Stimulated activated naive CD4-positive, alpha-beta T cell (primary cell): ENCODE results near the gene CAPZA1.
"Not testable (repeated sequence)": the region's sequence is repeated elsewhere in the genome, so short reads cannot be mapped to it uniquely, and the experiment has no call there.

ENCODE experiments used
- DNase-seq, 6 experiments: peaks; one replicate each; lab custom pipeline; 2025; lab: John Stamatoyannopoulos, UW

CAPZA1 gene

DNA sequence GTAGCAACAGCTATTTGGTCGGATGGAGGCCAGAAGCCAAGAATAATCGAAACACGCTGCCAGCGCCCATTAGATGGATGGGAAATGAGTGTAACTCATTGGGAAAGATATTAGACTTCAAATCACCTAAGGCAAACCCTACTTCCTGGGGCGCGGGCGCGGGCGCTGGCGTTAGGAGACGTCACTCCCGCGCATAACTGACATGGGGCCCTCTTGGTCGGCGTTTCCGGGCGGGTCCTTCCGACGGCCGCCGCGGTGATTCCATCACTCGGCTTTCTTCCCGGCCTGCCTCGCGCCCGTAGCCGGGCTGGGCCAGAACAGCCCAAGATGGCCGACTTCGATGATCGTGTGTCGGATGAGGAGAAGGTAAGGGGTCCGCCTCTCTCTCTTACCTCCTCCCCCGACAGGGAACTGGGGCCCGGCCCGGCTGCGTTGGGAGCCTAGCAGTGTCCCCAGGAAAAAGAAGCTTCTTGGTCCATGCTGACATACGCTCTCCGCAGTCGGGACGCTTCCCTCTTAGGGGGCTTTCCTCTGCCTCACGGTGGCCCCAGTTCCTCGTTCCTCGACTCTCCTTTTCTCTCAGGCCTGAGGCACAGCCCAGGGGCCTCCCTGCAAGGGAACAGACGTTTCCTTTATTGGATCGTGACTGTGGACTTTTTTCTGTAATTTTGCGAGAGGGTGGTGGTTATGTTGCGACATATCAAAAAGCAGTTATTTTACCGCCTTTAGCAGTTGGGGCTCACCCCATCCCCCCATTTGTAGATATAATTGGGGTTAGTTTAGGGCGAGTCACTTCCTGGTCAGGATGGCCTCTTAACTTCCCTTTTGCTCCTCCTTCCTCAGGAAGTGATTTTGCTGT lies at the start of gene CAPZA1:
TSS of gene CAPZA1 (plus strand) at position 315 of the 859 bp plus-strand sequence. CDS start at position 328, 13 bp downstream.
- peak; percentile 79 to 92 (median 88) for DNase-seq

DNA sequence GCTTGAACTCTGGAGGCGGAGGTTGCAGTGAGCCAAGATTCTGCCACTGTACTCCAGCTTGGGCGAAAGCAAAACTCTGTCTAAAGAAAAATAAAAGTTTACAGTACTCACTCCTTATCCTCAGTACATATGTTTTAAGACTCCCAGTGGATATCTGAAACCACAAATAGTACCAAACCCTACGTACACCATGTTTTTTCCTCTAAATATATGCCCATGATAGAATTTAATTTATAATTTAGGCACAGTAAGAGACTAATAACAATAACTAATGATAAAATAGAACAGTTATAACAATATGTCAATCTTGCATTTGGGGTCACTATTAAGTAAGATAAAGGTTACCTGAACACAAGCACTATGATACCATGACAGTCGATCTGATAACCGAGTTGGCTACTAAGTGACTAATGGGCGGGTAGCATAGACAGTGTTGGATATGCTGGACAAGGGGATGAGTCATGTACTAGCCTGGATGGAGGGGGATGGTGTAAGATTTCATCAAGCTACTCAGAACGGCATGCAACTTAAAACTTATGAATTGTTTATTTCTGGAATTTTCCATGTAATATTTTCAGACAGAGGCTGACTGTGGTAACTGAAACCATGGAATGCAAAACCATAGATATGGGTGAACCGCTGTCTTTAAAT lies 44.4 kb upstream of the CAPZA1 start:
- no peak for DNase-seq

DNA sequence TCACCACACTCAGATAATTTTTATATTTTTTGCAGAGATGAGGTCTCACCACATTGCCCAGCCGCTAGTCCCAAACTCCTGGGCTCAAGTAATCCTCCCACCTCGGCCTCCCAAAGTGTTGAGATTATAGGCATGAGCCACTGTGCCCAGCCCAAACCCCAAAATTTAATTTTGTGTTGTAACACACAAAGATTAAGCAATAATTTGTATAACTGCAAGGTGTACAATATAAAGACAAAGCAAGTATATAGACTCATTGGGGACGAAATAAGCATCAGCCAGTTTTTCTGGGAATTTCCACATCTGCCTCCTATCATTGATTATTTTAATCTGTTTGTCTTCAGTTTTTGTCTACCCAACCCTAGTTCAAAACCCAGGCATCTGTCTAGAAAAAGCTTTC lies 43.4 kb upstream of the CAPZA1 start:
- DNase-seq, result no peak

DNA sequence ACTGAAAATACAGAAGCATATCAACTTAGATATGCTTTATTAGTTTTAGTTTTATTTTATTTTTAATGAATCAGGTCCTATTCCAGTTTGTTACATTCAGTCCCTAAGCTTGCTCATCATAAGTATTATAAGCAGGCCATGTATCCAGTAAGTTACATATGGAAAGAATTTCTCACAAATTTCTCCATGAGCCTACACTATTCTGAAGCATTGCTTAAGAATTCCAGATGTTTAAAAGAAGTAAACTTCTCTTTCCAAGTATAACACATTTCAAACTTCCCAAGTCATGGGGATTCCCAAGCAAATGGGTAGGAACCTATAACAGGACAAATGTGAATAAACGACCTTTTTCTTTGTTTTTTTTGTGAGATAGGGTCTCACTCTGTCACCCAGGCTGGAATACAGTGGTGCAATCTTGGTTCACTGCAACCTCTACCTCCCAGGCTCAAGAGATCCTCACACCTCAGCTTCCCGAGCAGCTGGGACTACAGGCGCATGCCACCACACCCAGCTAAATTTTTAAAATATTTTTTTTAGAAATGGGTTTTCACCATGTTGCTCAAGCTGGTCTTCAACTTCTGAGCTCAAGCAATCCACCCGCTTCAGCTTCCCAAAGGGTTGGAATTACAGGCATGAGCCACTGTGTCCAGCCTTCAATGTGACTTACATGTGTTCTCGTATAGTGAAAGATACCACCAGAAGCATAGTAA lies 39.7 kb upstream of the CAPZA1 start:
- DNase-seq, result no peak

DNA sequence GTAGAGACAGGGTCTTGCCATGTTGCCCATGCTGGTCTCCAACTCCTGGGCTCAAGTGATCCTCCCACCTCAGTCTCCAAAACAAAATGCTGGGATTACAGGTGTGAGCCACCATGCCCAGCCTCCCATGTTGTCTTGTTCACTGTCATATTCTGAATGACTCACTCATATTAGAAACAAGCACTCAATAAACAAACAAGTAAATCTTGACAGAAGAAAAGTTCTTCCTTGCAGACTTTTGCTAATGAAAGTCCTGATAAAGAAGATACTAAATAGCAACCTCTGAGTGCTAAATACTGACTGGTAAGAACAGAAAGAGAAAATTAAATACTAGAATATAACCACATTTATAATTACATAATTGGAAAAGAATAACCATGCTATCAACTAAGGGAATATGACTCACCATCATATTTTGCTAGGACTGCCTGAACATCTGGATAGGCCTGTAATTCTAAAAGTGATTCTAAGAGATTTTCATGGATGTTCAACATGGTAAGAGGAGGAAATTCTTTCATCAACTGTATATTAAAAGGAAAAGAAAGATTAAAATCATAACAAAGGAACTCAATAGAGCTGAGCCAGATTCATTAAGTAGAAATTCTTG lies 37.9 kb upstream of the CAPZA1 start:
- DNase-seq, result no peak

DNA sequence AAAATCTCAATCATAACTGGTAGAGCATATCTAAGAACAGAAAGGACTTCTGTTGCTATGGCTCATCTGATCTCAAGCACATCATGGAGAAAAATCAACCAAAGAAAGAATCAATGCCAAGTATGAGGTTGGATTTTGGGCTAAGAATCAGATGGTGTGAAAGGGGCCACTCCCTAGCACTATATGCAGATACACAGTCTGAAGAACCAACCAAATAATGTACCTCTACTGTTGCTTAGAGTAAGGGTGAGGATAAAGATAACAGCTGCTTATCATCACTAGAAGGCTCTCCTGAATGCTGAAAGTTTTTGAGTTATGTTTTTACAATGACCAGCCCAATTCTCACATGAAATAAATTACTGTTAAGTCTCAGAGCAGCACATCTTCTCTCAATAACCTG lies 36.3 kb upstream of the CAPZA1 start:
- DNase-seq, result no peak

DNA sequence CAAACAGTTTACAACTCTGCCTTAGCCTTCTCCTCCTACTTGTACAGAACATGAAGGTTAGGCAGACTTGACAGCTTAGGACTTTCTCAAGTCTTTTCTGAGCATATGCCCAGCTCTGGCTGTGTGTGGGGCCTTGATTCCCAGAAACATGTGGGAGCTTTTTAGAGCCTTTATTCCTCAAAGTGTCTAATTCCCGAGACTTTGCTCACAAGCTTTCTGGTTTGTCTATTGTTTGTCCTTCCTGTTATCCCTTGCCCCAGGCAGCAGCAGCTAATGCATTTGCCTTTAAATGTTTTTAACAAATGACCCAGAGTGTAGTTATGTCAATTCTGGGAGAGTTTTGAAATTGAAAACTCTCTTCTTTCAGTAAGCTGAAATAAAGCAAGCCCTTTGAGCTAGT lies 29.9 kb upstream of the CAPZA1 start:
- no peak for DNase-seq

DNA sequence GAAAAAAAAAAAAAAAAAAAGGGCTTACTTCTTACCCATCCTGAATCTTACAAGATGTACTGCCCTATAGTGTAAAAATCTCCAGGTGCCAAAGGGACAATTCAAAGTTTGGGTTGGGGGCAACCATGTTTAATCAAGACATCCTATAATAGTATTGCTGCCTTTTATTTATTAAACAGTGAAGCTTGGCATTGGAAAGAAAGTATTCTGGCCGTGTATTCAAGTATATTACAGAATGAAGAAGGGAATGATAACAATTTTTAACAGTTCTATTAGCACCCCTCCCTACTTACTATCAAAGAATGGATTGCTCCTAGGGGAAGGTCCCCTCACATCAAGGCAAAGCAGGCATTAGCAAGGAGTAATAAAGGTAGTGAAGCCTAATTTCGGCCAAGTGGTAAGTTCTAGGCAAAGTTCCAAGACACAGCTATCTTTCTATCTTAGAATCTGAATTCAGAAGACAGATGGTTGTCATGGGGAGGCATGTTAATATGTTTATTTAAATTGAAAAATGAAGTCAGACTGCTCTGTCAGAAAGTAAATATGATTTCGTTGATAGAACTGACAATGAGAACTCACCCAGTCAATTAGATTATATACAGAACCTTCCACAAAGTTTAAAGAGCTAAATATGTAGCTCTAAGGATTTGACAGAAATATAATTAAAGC lies 25.3 kb upstream of the CAPZA1 start:
- DNase-seq, result no peak

DNA sequence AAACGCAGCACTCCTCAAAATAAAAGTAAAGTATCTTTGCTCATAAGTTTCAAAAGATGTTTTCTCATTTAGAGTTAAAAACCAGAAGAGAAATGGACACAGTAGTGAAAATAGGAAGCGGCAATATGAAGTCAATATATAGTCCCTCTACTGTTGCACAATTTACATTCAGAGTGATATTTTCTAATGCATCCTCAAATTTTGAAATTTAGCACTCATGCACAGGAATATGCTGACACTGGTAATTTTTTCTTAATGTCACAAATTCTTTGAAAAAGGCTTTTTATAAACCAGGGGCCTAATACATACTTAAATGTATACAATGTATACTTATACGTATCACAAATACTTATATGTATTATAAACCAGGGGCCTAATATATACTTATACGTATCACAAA lies 20.2 kb upstream of the CAPZA1 start:
- DNase-seq, result no peak

DNA sequence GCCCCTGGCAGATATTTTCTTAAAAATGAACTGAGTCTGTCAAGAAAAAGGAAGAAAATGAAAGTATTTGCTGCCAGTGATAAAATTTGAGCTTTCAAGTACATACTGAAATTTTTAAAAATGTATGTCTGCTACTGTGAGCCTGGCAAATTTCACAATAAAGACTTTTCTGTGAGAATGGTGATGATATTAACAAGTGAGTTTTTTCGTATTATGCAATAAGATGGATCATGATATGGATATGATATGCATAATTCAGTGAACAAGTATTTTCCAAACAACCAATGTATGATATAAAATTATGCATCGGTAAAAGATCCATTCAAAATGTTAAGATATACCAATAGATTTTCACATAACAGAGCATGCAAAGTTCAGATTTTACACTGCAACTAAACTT lies 16.6 kb upstream of the CAPZA1 start:
- no peak for DNase-seq

DNA sequence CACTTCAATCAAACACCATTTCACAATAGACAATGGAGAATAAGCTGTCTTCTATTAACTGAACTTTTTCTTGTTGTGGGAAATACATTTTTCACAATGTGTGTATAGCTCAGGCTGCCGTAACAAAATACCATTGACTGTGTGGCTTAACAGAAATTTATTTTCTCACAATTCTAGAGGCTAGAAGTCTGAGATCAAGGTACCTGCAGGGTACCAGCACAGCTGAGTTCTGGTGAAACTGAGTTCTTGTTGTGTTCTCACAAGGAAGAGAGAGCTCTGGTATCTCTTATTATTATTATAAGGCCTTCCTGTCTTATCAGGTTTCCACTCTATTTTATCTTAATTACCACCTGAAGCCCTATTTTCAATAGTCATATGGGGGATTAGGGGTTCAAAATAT lies 16.1 kb upstream of the CAPZA1 start:
- DNase-seq, result no peak

DNA sequence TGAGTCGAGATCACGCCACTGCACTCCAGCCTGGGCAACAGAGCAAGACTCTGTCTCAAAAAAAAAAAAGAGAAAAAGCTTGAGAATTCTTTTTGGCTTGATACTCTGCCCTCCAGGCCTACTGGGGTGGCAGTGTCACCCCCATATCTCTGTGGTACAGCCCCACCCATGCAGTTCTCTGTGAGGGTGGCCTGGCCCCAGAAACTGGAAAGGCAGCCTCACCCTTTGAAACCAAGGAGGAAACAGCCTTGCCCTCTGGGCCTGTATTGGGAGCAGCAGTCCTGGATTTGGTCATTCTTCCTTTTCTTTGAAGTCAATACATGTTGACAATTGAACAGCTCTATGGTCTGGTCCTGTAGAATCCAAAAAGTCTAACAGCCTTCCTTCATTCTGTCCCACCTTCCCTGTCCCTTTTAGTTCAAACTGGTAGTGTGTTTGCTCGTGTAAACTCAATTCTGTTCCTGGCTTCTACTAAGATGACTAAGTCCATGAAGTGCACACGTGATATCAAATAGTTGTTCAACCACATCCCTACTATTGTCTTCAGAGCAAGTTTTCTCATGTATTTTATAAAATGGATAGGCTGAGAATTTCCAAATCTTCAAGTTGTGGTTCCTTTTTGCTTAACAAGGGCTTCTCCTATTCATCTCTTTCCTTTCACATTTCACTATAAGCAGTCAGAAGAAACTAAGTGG lies 13.9 kb upstream of the CAPZA1 start:
- no peak for DNase-seq

DNA sequence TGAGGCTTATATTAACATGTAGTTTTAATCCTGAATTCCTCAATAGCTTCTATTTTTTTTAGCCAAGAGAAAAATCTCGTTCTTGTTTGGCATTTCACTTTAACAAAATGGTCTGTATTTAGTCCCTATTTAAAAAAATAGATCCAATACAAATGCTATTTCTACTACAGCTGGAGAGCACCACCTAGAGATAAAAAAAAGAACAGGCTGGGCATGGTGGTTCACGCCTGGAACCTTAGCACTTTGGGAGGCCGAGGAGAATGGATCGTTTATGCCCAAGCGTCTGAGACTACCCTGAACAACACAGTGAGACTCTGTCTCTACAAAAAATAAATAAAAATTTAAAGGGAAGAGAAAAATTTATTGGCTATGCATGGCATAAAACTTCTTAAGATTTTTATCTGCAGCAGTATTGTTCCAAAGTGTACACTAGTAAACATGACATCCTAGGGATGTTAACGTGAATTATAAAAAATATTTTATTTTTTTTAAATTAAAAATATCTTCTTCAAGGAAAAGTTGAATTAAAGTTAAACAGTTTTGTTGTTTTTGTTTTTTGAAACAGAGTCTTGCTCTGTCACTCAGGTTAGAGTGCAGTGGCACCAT lies 5.1 kb upstream of the CAPZA1 start:
- DNase-seq, result peak in 3 of 6 experiments; percentile 5 to 38 (median 19)

DNA sequence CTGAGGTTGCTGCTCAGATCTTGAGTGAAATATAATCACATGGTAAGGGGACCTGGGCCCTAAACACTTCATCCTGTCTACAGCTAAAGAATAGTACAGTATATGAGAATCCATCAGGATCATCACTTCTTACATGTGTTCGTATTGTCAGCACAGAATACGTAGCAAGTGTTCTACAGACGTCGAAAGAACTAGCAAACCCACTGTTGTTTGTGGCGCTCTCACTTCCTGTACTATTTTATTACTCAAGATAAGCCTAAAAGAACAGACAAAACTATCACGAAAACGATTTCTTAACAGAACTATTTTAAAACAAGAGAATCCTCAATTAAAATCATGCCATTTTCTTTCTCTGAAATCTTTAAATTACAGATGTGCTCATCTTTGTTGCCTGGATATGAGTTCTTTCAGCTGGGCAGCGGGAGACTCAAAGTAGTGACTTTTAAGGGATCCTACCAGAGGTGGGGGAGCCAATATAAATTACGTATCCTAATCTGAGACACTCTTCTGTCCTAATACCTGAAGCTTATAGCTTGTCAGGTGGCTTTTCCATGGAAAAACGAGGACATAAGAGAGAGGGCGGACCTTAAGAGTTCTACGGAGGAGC lies 1.4 kb upstream of the CAPZA1 start:
- DNase-seq, result peak in 5 of 6 experiments; percentile 22 to 92 (median 82)

DNA sequence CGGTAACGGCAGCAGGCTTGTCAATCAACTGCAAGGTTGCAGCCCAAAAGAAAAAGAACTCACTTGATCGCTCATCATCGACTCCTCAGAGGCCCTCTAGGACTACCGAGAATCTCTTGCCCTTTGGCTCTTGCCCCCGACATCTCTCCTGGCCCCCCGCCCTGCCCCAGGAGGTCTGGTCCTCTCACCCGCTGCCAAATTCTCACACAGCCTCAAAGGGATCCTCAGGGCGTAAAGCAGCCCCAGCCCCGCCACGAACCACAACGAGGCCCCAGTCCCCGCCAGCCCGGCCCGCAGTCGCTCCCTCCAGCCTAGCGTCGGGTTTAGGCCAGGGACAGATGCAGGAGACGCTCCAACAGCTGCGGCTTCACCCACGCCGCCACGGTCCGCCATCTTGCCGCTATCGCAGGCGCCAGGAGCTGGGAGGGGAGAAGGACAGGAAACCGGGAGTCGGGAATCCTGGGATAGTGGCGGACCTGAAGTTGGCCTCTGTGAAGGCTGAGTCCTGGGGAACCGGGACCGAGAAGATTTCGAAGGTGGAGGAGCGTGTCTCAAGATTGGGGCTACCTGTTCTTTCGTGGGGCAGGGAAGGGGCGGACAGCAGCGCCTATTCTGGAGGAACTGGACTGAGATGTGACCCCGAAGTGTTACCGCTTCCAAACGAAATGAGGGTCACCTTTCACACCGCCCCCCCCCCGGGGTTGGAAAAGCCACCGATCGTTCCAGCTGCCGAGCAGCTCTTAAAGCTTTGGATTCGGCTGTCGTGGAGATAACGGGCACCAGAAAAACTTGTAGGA lies 713 bp upstream of the CAPZA1 start, which contains the start of gene ST7L:
TSS of gene ST7L (minus strand) at position 421 of the 797 bp plus-strand sequence. CDS start at position 393, 28 bp downstream.
- peak; percentile 23 to 92 (median 62) for DNase-seq

DNA sequence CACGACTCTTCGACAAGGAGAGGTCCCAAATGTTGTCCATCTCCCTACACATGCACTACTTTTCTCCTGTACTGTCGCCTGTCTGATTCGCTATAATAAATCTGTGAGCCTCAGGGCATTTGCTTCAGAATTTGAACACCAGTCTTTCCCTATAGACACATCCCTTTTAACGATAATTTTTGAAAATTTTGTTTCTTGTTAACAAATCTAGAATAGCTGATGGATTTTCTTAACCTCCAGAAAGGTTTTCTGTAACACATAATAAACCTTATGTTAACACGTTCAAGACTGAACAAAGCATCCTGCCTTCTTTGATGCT lies 704 bp downstream of the CAPZA1 start:
- DNase-seq, result peak in 2 of 6 experiments; percentile 48 to 72

DNA sequence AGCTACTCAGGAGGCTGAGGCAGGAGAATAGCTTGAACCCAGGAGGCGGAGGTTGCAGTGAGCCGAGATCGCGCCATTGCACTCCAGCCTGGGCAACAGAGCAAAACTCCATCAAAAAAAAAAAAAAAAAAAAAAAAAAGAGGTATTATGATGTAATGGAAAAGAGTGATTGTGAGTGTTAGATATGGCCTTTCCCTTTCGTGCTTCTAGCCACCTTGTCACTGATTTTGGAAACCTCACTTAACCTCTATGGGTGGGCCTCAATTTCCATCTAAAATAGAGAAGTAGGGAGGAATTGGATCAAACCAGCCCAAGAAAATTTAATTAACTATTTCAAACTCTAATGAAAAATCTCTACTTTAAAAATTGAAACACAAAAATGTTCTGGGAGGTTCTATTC lies 4.9 kb downstream of the CAPZA1 start:
- not testable (repeated sequence) for DNase-seq

DNA sequence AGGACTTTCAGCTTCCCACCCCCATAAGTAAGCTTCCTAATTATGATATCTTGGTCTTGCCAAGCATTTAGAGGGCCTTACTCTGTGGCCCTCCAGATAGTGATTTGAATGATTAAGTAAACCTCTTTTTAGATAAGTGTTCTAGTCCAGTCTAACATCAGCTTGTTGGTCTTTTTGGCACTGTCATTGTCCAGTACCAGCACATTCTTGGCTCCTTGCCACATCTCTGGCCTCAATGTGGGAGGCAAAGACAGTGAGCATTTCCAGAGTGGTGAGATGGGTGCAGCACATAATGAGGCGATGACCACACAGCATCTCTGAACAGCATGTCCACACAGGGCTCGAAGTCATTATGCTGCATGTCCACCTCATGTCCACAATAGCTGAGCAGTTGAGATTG lies 6.1 kb downstream of the CAPZA1 start:
- DNase-seq, result no peak

DNA sequence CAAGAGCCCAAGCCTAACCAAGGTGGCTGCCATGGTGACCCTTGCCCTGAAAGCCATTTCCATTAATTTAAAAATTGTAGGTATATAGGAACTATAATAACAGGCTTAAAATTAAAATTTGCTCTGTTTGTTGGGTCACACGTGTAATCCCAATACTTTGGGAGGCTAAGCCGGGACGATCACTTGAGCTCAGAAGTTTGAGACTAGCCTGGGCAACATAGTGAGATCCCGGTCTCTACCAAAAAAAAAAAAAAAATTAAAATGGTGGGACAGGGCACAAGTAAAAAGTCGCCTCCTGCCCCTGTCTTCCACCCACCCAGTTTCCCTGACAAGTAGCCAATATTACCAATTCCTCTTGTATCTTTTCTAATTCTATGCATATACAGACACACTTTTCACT lies 6.6 kb downstream of the CAPZA1 start:
- DNase-seq, result no peak
